Endothelial cell of umbilical vein (primary cell): ENCODE data around the gene RASGRF2. TPM values are rescaled to one million over a fixed set of nuclear protein-coding genes. Genes with fewer than 3 reads are reported as not detected.

Experiments
- BruUV-seq: library from RNA; stranded (reverse); fragments of 400-500 nt; replicated peaks from 2 replicates; lab custom pipeline; 2021; lab: Mats Ljungman, UMichigan
- CTCF ChIA-PET: fragments of 300-600, 350-600 bp; sonication (Branson Sonifier 250); formaldehyde crosslinking; loops from one replicate; lab custom pipeline; 2021; ENCODE audit warnings: antibody characterized with exemption, inconsistent platforms; lab: Charles Lee
- POLR2A ChIA-PET: fragments of 300-600, 350-600 bp; sonication (Branson Sonifier 250); formaldehyde crosslinking; loops from one replicate; lab custom pipeline; 2021; ENCODE audit warnings: antibody characterized with exemption, inconsistent platforms; lab: Charles Lee
- DNase-seq: peaks from one replicate; pipeline ENCODE4 v3.0.0-alpha.2; 2011; ENCODE audit warnings: low read depth, low spot score
- FAIRE-seq: peaks from 2 replicates; lab custom pipeline; 2011; peaks lifted over from hg19 to GRCh38; lab: Jason Lieb, UNC
- H2AFZ ChIP-seq: 2 replicates; pipeline ENCODE4 v1.6.0; 2012; ENCODE audit warnings: low read depth, low read length, control low read depth, inconsistent platforms
- H3K27ac ChIP-seq: 2 replicates; pipeline ENCODE4 v1.5.1; 2011; ENCODE audit warnings: low read depth, mild to moderate bottlenecking, control low read depth, low read length, moderate library complexity; ENCODE audit not compliant: insufficient read depth
- H3K27me3 ChIP-seq, 2 experiments: 2 replicates each; pipeline versions ENCODE4 v1.6.0 to v1.6.1; 2011; ENCODE audit warnings: low read length in 2 of 2, mixed read lengths in 1 of 2; ENCODE audit not compliant: control insufficient read depth in 2 of 2, insufficient read depth in 2 of 2
- H3K36me3 ChIP-seq, 2 experiments: 2 replicates in 1 of 2; 3 replicates in 1 of 2; pipeline ENCODE4 v1.5.1; 2011; ENCODE audit warnings: low read length in 2 of 2, mild to moderate bottlenecking in 1 of 2, moderate library complexity in 1 of 2; ENCODE audit not compliant: control insufficient read depth in 2 of 2, insufficient read depth in 2 of 2; ENCODE audit errors: extremely low read depth in 1 of 2
- H3K4me1 ChIP-seq: 3 replicates; pipeline ENCODE4 v1.5.1; 2011; ENCODE audit warnings: mild to moderate bottlenecking, low read length; ENCODE audit not compliant: control insufficient read depth, insufficient read depth; ENCODE audit errors: extremely low read depth
- H3K4me2 ChIP-seq: 2 replicates; pipeline ENCODE4 v1.6.1; 2011; ENCODE audit warnings: low read length, control low read depth, mixed read lengths; ENCODE audit not compliant: insufficient read depth
- H3K4me3 ChIP-seq, 3 experiments: fragments of 200-600 bp in 1 of 3; sonication (generic), shearing (Covaris generic) in 1 of 3; replicated peaks in 1 of 3; 2 replicates each; pipeline ENCODE4 v1.5.1; 2011 to 2016; ENCODE audit warnings: control low read depth in 3 of 3, low read length in 3 of 3, mild to moderate bottlenecking in 2 of 3, inconsistent platforms in 1 of 3, low read depth in 1 of 3, moderate library complexity in 1 of 3; ENCODE audit not compliant: insufficient read depth in 1 of 3
- H3K79me2 ChIP-seq: 2 replicates; pipeline ENCODE4 v1.6.0; 2012; ENCODE audit warnings: low read length, inconsistent platforms; ENCODE audit not compliant: control insufficient read depth, insufficient read depth
- H3K9ac ChIP-seq: replicated peaks from 2 replicates; pipeline ENCODE3; 2011; ENCODE audit warnings: low read length, control low read depth; ENCODE audit not compliant: insufficient read depth; ENCODE audit errors: extremely low read depth
- H3K9me1 ChIP-seq: replicated peaks from 3 replicates; pipeline ENCODE4 v1.6.0; 2011; ENCODE audit warnings: mild to moderate bottlenecking, low read length; ENCODE audit not compliant: control insufficient read depth, insufficient read depth; ENCODE audit errors: extremely low read depth
- H3K9me3 ChIP-seq: replicated peaks from 2 replicates; pipeline ENCODE4 v1.5.1; 2012; ENCODE audit warnings: low read length, inconsistent platforms; ENCODE audit not compliant: control insufficient read depth, insufficient read depth
- H4K20me1 ChIP-seq: replicated peaks from 2 replicates; pipeline ENCODE3; 2011; ENCODE audit warnings: mild to moderate bottlenecking, low read length; ENCODE audit not compliant: control insufficient read depth, insufficient read depth; ENCODE audit errors: extremely low read depth
- FOS ChIP-seq: IDR thresholded peaks from 2 replicates; pipeline ENCODE4 v1.6.1; 2011; ENCODE audit warnings: mild to moderate bottlenecking, low read length, moderate library complexity, borderline replicate concordance; ENCODE audit not compliant: insufficient read depth
- GATA2 ChIP-seq: IDR thresholded peaks from 2 replicates; pipeline ENCODE4 v1.7.0; 2011; ENCODE audit warnings: low read depth, mild to moderate bottlenecking, moderate library complexity, mixed read lengths, low read length; ENCODE audit not compliant: insufficient read length, insufficient read depth
- JUN ChIP-seq: IDR thresholded peaks from 2 replicates; pipeline ENCODE4 v1.6.1; 2011; ENCODE audit warnings: borderline replicate concordance, low read depth; ENCODE audit not compliant: insufficient read length, insufficient read depth
- MAX ChIP-seq: IDR thresholded peaks from 2 replicates; pipeline ENCODE4 v1.6.1; 2011; ENCODE audit not compliant: insufficient read depth, insufficient read length
- MYC ChIP-seq: IDR thresholded peaks from one replicate; pipeline ENCODE4 v1.6.1; 2011; ENCODE audit warnings: mild to moderate bottlenecking, low read depth, low read length
- dilution Hi-C: fragments of 300-500 bp; cut with MboI; formaldehyde crosslinking; loops from one replicate; pipeline ENCODE4 v1.15.0; 2019; ENCODE audit warnings: low sequenced_read_pairs; ENCODE audit not compliant: extremely low pct_ligation_motif_present
- intact Hi-C: fragments of 100-400 bp; cut with micrococcal nuclease; formaldehyde crosslinking; loops from one replicate; pipeline ENCODE4 v1.10.0; 2022
- polyA plus RNA-seq, 4 experiments: library from polyadenylated mRNA; depleted of rRNA in 3 of 4; stranded (reverse) in 3 of 4; unstranded in 1 of 4; fragments of >200 nt; gene quantifications; 2 replicates each; pipeline versions ENCODE4 v1.2.1 to v1.2.3, GENCODE V29; 2011 to 2012; ENCODE audit warnings: missing spikeins in 1 of 4
- total RNA-seq: library from RNA; stranded (reverse); gene quantifications from 2 replicates; pipeline ENCODE4 v1.2.3, GENCODE V29; 2021
- TF ChIP-seq, protein P1 (sequence below), 2 donors: IDR thresholded peaks; 1 replicate in 1 of 2; 2 replicates in 1 of 2; pipeline ENCODE4 v1.5.1; 2011; ENCODE audit warnings: low read length in 2 of 2, mild to moderate bottlenecking in 2 of 2, moderate library complexity in 2 of 2, control low read depth in 1 of 2, inconsistent platforms in 1 of 2, low read depth in 1 of 2; ENCODE audit not compliant: insufficient read depth in 1 of 2; ENCODE audit errors: extremely low read depth in 1 of 2

Gene RASGRF2
- total and polyA plus RNA-seq, 2 donors (not counting 3 experiments of a cell fraction or from before 2014, with no cell fraction given) = 0.41 to 4.0 TPM

- Histone ChIP-seq H3K9me3 (no peaks in the 10 kb centered on the region), H3K36me3 (no peaks in the 10 kb centered on the region), H3K79me2 (no peaks in the 10 kb centered on the region), H3K4me3 (no peak overlapping the region), H3K9ac (no peak overlapping the region), H3K9me1 (no peaks in the 10 kb centered on the region), H3K27ac (no peak overlapping the region), H3K27me3 (no peaks in the 10 kb centered on the region), H2AFZ (no peak overlapping the region), H4K20me1 (no peaks in the 10 kb centered on the region), H3K4me2 (no peak overlapping the region), H3K4me1 (no peaks in the 10 kb centered on the region)
- TF ChIP-seq GATA2 = no peak
- TF ChIP-seq JUN = no peak
- TF ChIP-seq MAX = no peak
- no peak for TF ChIP-seq MYC
- TF ChIP-seq FOS = no peak
- TF ChIP-seq, protein P1, sequence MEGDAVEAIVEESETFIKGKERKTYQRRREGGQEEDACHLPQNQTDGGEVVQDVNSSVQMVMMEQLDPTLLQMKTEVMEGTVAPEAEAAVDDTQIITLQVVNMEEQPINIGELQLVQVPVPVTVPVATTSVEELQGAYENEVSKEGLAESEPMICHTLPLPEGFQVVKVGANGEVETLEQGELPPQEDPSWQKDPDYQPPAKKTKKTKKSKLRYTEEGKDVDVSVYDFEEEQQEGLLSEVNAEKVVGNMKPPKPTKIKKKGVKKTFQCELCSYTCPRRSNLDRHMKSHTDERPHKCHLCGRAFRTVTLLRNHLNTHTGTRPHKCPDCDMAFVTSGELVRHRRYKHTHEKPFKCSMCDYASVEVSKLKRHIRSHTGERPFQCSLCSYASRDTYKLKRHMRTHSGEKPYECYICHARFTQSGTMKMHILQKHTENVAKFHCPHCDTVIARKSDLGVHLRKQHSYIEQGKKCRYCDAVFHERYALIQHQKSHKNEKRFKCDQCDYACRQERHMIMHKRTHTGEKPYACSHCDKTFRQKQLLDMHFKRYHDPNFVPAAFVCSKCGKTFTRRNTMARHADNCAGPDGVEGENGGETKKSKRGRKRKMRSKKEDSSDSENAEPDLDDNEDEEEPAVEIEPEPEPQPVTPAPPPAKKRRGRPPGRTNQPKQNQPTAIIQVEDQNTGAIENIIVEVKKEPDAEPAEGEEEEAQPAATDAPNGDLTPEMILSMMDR (IDR thresholded peaks at IDR 0.05; ENCODE audit: extremely low read depth in 1 of 2, insufficient read depth in 1 of 2, low read depth in 1 of 2, low read length in 2 of 2) = no peak
- no peak for DNase-seq
- ChIA-PET POLR2A (no interaction called here), CTCF (interaction anchor here (1.0 kb wide), 1 partner anchor 10 kb away, joined by 3 read pairs; no protein-coding TSS in a partner anchor)
- dilution Hi-C loops (no loop called here), intact Hi-C loops (no loop called here)
- no TSS peak for BruUV-seq
- FAIRE-seq = no peak
Observed at GRCh38 chr5:81038495-81038894, 78.3 kb downstream of the RASGRF2 start.
